OCI-LY7 (cell line): ENCODE results near the gene GSG1L. TPM values are rescaled to one million over a fixed set of nuclear protein-coding genes. Genes with fewer than 3 reads are reported as not detected.

Experiments used
- BruUV-seq: library from RNA; stranded (reverse); fragments of 400-500 nt; replicated peaks from 2 replicates; lab custom pipeline; 2021; lab: Mats Ljungman, UMichigan
- CTCF ChIA-PET: fragments of 300-600 bp; sonication (Branson Sonifier 250); formaldehyde crosslinking; loops from one replicate; lab custom pipeline; 2022; ENCODE audit warnings: antibody characterized with exemption; ENCODE audit not compliant: unreplicated experiment; lab: Charles Lee
- POLR2A ChIA-PET: fragments of 300-600 bp; sonication (Branson Sonifier 250); formaldehyde crosslinking; loops from one replicate; lab custom pipeline; 2022; ENCODE audit warnings: antibody characterized with exemption; lab: Charles Lee
- DNase-seq: peaks from one replicate; pipeline ENCODE4 v3.0.0-alpha.2; 2015; ENCODE audit warnings: low spot score
- H2AFZ ChIP-seq: fragments of 200-600 bp; sonication (generic), shearing (Covaris generic); 2 replicates; pipeline ENCODE4 v1.6.1; 2014; ENCODE audit warnings: mild to moderate bottlenecking, antibody characterized with exemption, low read length, moderate library complexity
- H3K27ac ChIP-seq: fragments of 200-600 bp; sonication (generic); 2 replicates; pipeline ENCODE4 v1.5.1; 2014; ENCODE audit warnings: mixed run types, low read depth, mild to moderate bottlenecking, moderate library complexity, low read length, inconsistent platforms; ENCODE audit not compliant: poor library complexity, severe bottlenecking
- H3K36me3 ChIP-seq: fragments of 200-600 bp; sonication (generic); 2 replicates; pipeline ENCODE4 v1.6.1; 2014; ENCODE audit warnings: mild to moderate bottlenecking, antibody characterized with exemption, low read length, moderate library complexity, mixed read lengths; ENCODE audit not compliant: insufficient read depth
- H3K4me1 ChIP-seq: fragments of 200-600 bp; sonication (generic); 2 replicates; pipeline ENCODE4 v1.5.1; 2014; ENCODE audit warnings: mild to moderate bottlenecking, low read length; ENCODE audit not compliant: insufficient read depth, poor library complexity, severe bottlenecking
- H3K4me2 ChIP-seq: fragments of 200-600 bp; sonication (generic); 2 replicates; pipeline ENCODE4 v1.6.1; 2014; ENCODE audit warnings: mild to moderate bottlenecking, low read length
- H3K4me3 ChIP-seq: fragments of 200-600 bp; sonication (generic); 2 replicates; pipeline ENCODE4 v1.5.1; 2014; ENCODE audit warnings: mild to moderate bottlenecking, low read depth, low read length; ENCODE audit not compliant: poor library complexity, severe bottlenecking
- H3K79me2 ChIP-seq: fragments of 200-600 bp; sonication (generic); 2 replicates; pipeline ENCODE4 v1.6.1; 2016; ENCODE audit warnings: low read depth, mild to moderate bottlenecking, low read length, moderate library complexity, mixed read lengths; ENCODE audit not compliant: insufficient read depth
- H3K9me2 ChIP-seq: fragments of 200-600 bp; sonication (generic); 2 replicates; pipeline ENCODE4 v1.6.1; 2016; ENCODE audit warnings: mild to moderate bottlenecking, low read length, mixed read lengths; ENCODE audit not compliant: insufficient read depth
- H3K9me3 ChIP-seq: fragments of 200-600 bp; sonication (generic); 2 replicates; pipeline ENCODE4 v1.6.1; 2014; ENCODE audit warnings: mild to moderate bottlenecking, mixed run types, low read length, mixed read lengths
- H4K20me1 ChIP-seq: fragments of 200-600 bp; sonication (generic); 2 replicates; pipeline ENCODE4 v1.6.1; 2014; ENCODE audit warnings: mild to moderate bottlenecking, antibody characterized with exemption, low read length, moderate library complexity, mixed read lengths; ENCODE audit not compliant: insufficient read depth
- CTCF ChIP-seq: fragments of 200-600 bp; sonication (generic); conservative IDR thresholded peaks from 2 replicates; pipeline ENCODE4 v1.5.1; 2014; ENCODE audit warnings: mild to moderate bottlenecking, antibody characterized with exemption, low read length, moderate library complexity, mixed read lengths
- EZH2phosphoT487 ChIP-seq: fragments of 200-600 bp; sonication (generic); IDR thresholded peaks from 2 replicates; pipeline ENCODE4 v1.6.1; 2018; ENCODE audit warnings: low read depth, borderline replicate concordance, mild to moderate bottlenecking, mixed run types, antibody characterized with exemption, low read length, moderate library complexity, mixed read lengths
- intact Hi-C: fragments of 100-400 bp; cut with micrococcal nuclease; formaldehyde crosslinking; loops from one replicate; pipeline ENCODE4 v1.10.0; 2022; ENCODE audit not compliant: unreplicated experiment
- total RNA-seq, 2 experiments: library from RNA; depleted of rRNA in 1 of 2; stranded (reverse); fragments of >200 nt in 1 of 2; shearing (Covaris generic) in 1 of 2; gene quantifications; 2 replicates each; pipeline ENCODE4 v1.2.3, GENCODE V29; 2014 to 2022

GSG1L gene
- total RNA-seq, 2 experiments from 2014 or later: not detected

- Histone ChIP-seq H3K4me3 (no peak overlapping the region), H3K9me3 (no peaks in the 10 kb centered on the region), H3K27ac (no peak overlapping the region), H4K20me1 (no peaks in the 10 kb centered on the region), H3K79me2 (no peaks in the 10 kb centered on the region), H3K4me1 (no peaks in the 10 kb centered on the region), H3K36me3 (no peaks in the 10 kb centered on the region), H3K9me2 (no peaks in the 10 kb centered on the region), H3K4me2 (no peak overlapping the region), H2AFZ (no peak overlapping the region)
- intact Hi-C loops: no loop called here
- no peak for DNase-seq
- ChIA-PET CTCF (no interaction called here), POLR2A (no interaction called here)
- no TSS peak for BruUV-seq
- no peak for TF ChIP-seq EZH2phosphoT487
- no peak for TF ChIP-seq CTCF
Measured at GRCh38 chr16:28062847-28063521, 530 bp downstream of the GSG1L start.

DNA sequence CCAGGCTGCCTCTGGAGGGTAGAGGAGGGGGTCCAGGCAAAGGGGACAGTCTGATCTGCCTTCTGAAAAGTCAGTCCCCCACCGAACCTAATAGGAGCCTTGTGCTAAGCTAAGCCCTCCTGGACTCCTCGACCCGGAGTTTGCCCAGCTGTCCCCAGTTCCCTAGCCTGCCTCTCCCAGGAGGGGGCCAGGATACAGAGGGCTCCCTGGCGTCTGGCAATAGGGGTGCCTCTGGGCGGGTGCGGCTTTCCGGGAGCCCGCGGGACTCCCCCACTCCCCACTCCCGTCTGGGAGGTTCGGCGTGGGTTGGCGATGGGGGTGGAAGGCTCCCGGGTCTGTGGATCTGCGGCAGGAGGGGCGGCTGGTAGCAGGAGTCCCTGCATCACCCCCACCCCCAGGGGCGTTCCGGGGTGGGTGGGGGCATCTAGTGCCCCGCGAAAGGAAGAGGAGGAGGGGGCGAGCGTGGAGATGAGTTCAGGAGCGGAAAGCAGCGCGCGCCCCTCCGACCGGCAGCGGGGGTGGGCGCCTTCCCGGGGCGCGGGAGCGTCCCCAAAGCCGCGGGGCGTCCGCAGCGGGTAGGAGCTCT lies 1.2 kb downstream of the GSG1L start:
- no peaks in the 10 kb centered on the region for H3K4me1 ChIP-seq
- no peak overlapping the region for H3K27ac ChIP-seq
- intact Hi-C loops: no loop called here
- DNase-seq: no peak
- no TSS peak for BruUV-seq
- H3K9me3 ChIP-seq: no peaks in the 10 kb centered on the region
- ChIA-PET POLR2A (no interaction called here), CTCF (no interaction called here)
- TF ChIP-seq EZH2phosphoT487: no peak
- H3K36me3 ChIP-seq: no peaks in the 10 kb centered on the region
- no peaks in the 10 kb centered on the region for H3K9me2 ChIP-seq
- H3K4me3 ChIP-seq: no peak overlapping the region
- no peaks in the 10 kb centered on the region for H3K79me2 ChIP-seq
- no peaks in the 10 kb centered on the region for H4K20me1 ChIP-seq
- no peak overlapping the region for H2AFZ ChIP-seq
- no peak overlapping the region for H3K4me2 ChIP-seq

DNA sequence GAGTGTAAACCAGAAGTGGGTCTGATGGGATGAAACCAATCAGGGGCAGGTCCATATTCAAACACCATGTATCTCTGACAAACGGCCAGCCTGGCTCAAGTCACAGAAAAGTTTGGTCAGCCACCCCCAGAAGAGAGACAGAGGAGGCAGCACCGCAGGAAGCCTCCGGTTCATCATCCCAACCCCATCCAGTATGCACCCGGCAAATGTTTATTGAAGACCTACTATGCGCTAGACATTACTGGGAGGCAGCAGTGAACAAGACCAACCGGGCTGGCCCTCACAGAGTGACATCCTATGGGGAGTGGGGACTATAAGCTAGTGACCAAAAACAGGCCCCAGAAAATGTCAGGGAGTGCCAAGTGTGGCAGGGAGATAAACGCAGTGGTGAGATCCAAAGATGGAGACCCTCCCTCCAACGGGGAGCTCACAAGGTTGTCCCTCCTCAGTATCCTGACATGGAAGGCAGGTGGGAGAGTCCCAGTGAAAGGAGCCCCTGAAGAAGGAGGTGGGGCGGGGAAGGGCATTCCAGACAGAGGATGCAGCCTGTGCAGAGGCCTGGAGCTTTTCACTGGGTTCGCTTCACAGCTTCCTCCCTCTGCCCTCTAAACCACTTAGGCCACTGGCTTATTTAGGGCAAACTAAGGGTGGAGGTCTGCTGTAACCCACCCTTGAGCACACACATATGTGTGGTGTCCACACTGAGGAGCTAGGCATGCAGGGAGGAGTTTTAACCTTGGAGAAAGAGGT lies 2.0 kb downstream of the GSG1L start:
- H4K20me1 ChIP-seq: no peaks in the 10 kb centered on the region
- BruUV-seq: no TSS peak
- ChIA-PET CTCF (no interaction called here), POLR2A (no interaction called here)
- H3K4me2 ChIP-seq: no peak overlapping the region
- no peak overlapping the region for H2AFZ ChIP-seq
- no peaks in the 10 kb centered on the region for H3K36me3 ChIP-seq
- H3K4me3 ChIP-seq: no peak overlapping the region
- H3K9me2 ChIP-seq: no peaks in the 10 kb centered on the region
- H3K4me1 ChIP-seq: no peaks in the 10 kb centered on the region
- no peak overlapping the region for H3K27ac ChIP-seq
- intact Hi-C loops: no loop called here
- H3K9me3 ChIP-seq: no peaks in the 10 kb centered on the region
- TF ChIP-seq CTCF (no peak), EZH2phosphoT487 (no peak)
- no peaks in the 10 kb centered on the region for H3K79me2 ChIP-seq
- no peak for DNase-seq
